Uterus (tissue), 4 donors: ENCODE results near the gene CMKLR1. TPM values are rescaled to one million over a fixed set of nuclear protein-coding genes. Genes with fewer than 3 reads are reported as not detected.

ENCODE experiments used
- DNase-seq, 2 donors: peaks; one replicate each; pipeline ENCODE4 v3.0.0-alpha.2; 2019 to 2020
- H3K27ac ChIP-seq, 2 donors: fragments of 200-600 bp; sonication (generic); 1 replicate in 1 of 2; 2 replicates in 1 of 2; pipeline ENCODE4 v1.5.1; 2016 to 2018
- H3K27me3 ChIP-seq, 2 donors: fragments of 200-600 bp; sonication (generic); one replicate each; pipeline ENCODE4 v1.5.1; 2018 to 2019; ENCODE audit warnings: control low read depth in 1 of 2
- H3K36me3 ChIP-seq, 2 donors: fragments of 200-600 bp; sonication (generic); one replicate each; pipeline ENCODE4 v1.5.1; 2019; ENCODE audit warnings: control low read depth in 1 of 2
- H3K4me1 ChIP-seq, 2 donors: fragments of 200-600 bp; sonication (generic); one replicate each; pipeline ENCODE4 v1.5.1; 2018 to 2019; ENCODE audit warnings: control low read depth in 1 of 2
- H3K4me3 ChIP-seq, 2 donors: fragments of 200-600 bp; sonication (generic); 1 replicate in 1 of 2; 2 replicates in 1 of 2; pipeline ENCODE4 v1.5.1; 2018 to 2019; ENCODE audit warnings: mild to moderate bottlenecking in 1 of 2
- H3K9me3 ChIP-seq, 2 donors: fragments of 200-600 bp; sonication (generic); one replicate each; pipeline ENCODE4 v1.5.1; 2019; ENCODE audit warnings: control low read depth in 1 of 2
- CTCF ChIP-seq, 4 experiments: fragments of 200-600 bp in 2 of 4; fragments of 450-650 bp in 2 of 4; sonication (generic) in 2 of 4; IDR thresholded peaks; one replicate each; pipeline ENCODE4 v1.5.1; 2016 to 2019; ENCODE audit warnings: antibody characterized with exemption in 4 of 4, mild to moderate bottlenecking in 2 of 4, moderate library complexity in 1 of 4
- POLR2A ChIP-seq, 2 donors: fragments of 450-650 bp; IDR thresholded peaks; one replicate each; pipeline ENCODE4 v1.6.1; 2016; ENCODE audit warnings: antibody characterized with exemption in 2 of 2, mild to moderate bottlenecking in 1 of 2, moderate library complexity in 1 of 2
- intact Hi-C: fragments of 100-400 bp; cut with DNase I; formaldehyde crosslinking; loops from one replicate; pipeline ENCODE4 v1.15.1; 2023; ENCODE audit warnings: low total_unique reads
- total RNA-seq, 4 donors: library from RNA; depleted of rRNA in 3 of 4; stranded (reverse); fragments of >200 nt in 3 of 4; gene quantifications; one replicate each; pipeline versions ENCODE4 v1.1.0 to v1.2.4, GENCODE V29; 2014 to 2023
- donor health status: DM: yes; HTN: yes; CAD: no.

CMKLR1 gene
- total RNA-seq, 4 donors from 2014 or later, result 8.2 to 27.1 (median 11.5) TPM

- intact Hi-C loops, result no loop called here
- TF ChIP-seq POLR2A (IDR thresholded peaks at IDR 0.05) (no peak), CTCF (IDR thresholded peaks at IDR 0.05) (no peak)
- H3K27ac ChIP-seq, result no peak overlapping the region
- no peaks in the 10 kb centered on the region for H3K4me1 ChIP-seq
- no peaks in the 10 kb centered on the region for H3K9me3 ChIP-seq
- no peak for DNase-seq
- no peaks in the 10 kb centered on the region for H3K27me3 ChIP-seq
- no peak overlapping the region for H3K4me3 ChIP-seq
- no peaks in the 10 kb centered on the region for H3K36me3 ChIP-seq
These were observed 29.0 kb upstream of the CMKLR1 start for GRCh38 chr12:108368089-108368488.

GRCh38 chr12:108367436-108367835 lies 28.3 kb upstream of the CMKLR1 start:
- intact Hi-C loops, result no loop called here
- no peak overlapping the region for H3K27ac ChIP-seq
- TF ChIP-seq CTCF (IDR thresholded peaks at IDR 0.05) (no peak), POLR2A (IDR thresholded peaks at IDR 0.05) (no peak)
- H3K27me3 ChIP-seq, result no peaks in the 10 kb centered on the region
- H3K4me1 ChIP-seq, result no peaks in the 10 kb centered on the region
- DNase-seq, result no peak
- no peaks in the 10 kb centered on the region for H3K9me3 ChIP-seq
- no peak overlapping the region for H3K4me3 ChIP-seq
- no peaks in the 10 kb centered on the region for H3K36me3 ChIP-seq

GRCh38 chr12:108365324-108365723 lies 26.2 kb upstream of the CMKLR1 start:
- H3K9me3 ChIP-seq, result no peaks in the 10 kb centered on the region
- no peak for TF ChIP-seq POLR2A (IDR thresholded peaks at IDR 0.05)
- no peak for TF ChIP-seq CTCF (IDR thresholded peaks at IDR 0.05)
- no peak overlapping the region for H3K4me3 ChIP-seq
- H3K4me1 ChIP-seq, result no peaks in the 10 kb centered on the region
- no peak overlapping the region for H3K27ac ChIP-seq
- intact Hi-C loops, result no loop called here
- no peaks in the 10 kb centered on the region for H3K27me3 ChIP-seq
- no peak for DNase-seq
- no peaks in the 10 kb centered on the region for H3K36me3 ChIP-seq

GRCh38 chr12:108364879-108365278 lies 25.8 kb upstream of the CMKLR1 start:
- no peak for DNase-seq
- intact Hi-C loops, result no loop called here

GRCh38 chr12:108363565-108363964 lies 24.5 kb upstream of the CMKLR1 start:
- no peaks in the 10 kb centered on the region for H3K27me3 ChIP-seq
- H3K4me1 ChIP-seq, result no peaks in the 10 kb centered on the region
- TF ChIP-seq POLR2A (IDR thresholded peaks at IDR 0.05) (no peak), CTCF (IDR thresholded peaks at IDR 0.05) (no peak)
- no peak overlapping the region for H3K4me3 ChIP-seq
- intact Hi-C loops, result no loop called here
- no peak for DNase-seq
- H3K27ac ChIP-seq, result no peak overlapping the region
- H3K36me3 ChIP-seq, result no peaks in the 10 kb centered on the region
- H3K9me3 ChIP-seq, result no peaks in the 10 kb centered on the region

More at GRCh38 chr12:108364879-108365278, 25.8 kb upstream of the CMKLR1 start:
- H3K27me3 ChIP-seq, result no peaks in the 10 kb centered on the region
- H3K9me3 ChIP-seq, result no peaks in the 10 kb centered on the region
- H3K4me1 ChIP-seq, result no peaks in the 10 kb centered on the region
- H3K4me3 ChIP-seq, result no peak overlapping the region
- H3K27ac ChIP-seq, result no peak overlapping the region
- TF ChIP-seq CTCF (IDR thresholded peaks at IDR 0.05), result no peak
- TF ChIP-seq POLR2A (IDR thresholded peaks at IDR 0.05), result no peak
- no peaks in the 10 kb centered on the region for H3K36me3 ChIP-seq
